Endodermal cell (in vitro differentiated cells): ENCODE data around the gene PCBP3. TPM values are rescaled to one million over a fixed set of nuclear protein-coding genes. Genes with fewer than 3 reads are reported as not detected.

Source experiments
- DNase-seq: peaks from one replicate; pipeline ENCODE4 v3.0.0-alpha.2; 2017
- H3K27ac ChIP-seq: 2 replicates; pipeline ENCODE4 v1.5.1; 2013; ENCODE audit warnings: mild to moderate bottlenecking, low read depth, low read length, moderate library complexity
- H3K27me3 ChIP-seq: 2 replicates; pipeline ENCODE4 v1.6.1; 2013; ENCODE audit warnings: mild to moderate bottlenecking, low read length, moderate library complexity; ENCODE audit not compliant: insufficient read depth, control insufficient read depth, poor library complexity, severe bottlenecking
- H3K36me3 ChIP-seq: 2 replicates; pipeline ENCODE4 v1.7.0; 2013; ENCODE audit warnings: mild to moderate bottlenecking, low read length, moderate library complexity; ENCODE audit not compliant: control insufficient read depth, insufficient read depth
- H3K4me1 ChIP-seq: one replicate; pipeline ENCODE4 v1.7.0; 2013; ENCODE audit warnings: low read length; ENCODE audit not compliant: control insufficient read depth, insufficient read depth
- H3K4me3 ChIP-seq: 2 replicates; pipeline ENCODE4 v1.5.1; 2013; ENCODE audit warnings: mild to moderate bottlenecking, low read length, moderate library complexity
- H3K9ac ChIP-seq: 2 replicates; pipeline ENCODE4 v1.6.1; 2013; ENCODE audit warnings: mild to moderate bottlenecking, low read length, moderate library complexity; ENCODE audit not compliant: poor library complexity, severe bottlenecking; ENCODE audit errors: extremely low read depth
- H3K9me3 ChIP-seq: 2 replicates; pipeline ENCODE4 v1.6.1; 2013; ENCODE audit warnings: mild to moderate bottlenecking, low read length, moderate library complexity; ENCODE audit not compliant: control insufficient read depth
- H3K27ac Mint-ChIP-seq: 2 replicates; pipeline ENCODE4 v1.8.0; 2020; ENCODE audit warnings: mixed read lengths
- H3K27me3 Mint-ChIP-seq: 2 replicates; pipeline ENCODE4 v1.8.0; 2021; ENCODE audit warnings: mild to moderate bottlenecking, mixed read lengths; ENCODE audit not compliant: insufficient read depth
- H3K36me3 Mint-ChIP-seq: 2 replicates; pipeline ENCODE4 v1.8.0; 2020; ENCODE audit warnings: low read depth, mixed read lengths
- H3K4me1 Mint-ChIP-seq: 2 replicates; pipeline ENCODE4 v1.8.0; 2020; ENCODE audit warnings: mixed read lengths
- H3K4me3 Mint-ChIP-seq: 2 replicates; pipeline ENCODE4 v1.8.0; 2020; ENCODE audit warnings: mild to moderate bottlenecking, moderate library complexity, mixed read lengths
- H3K9me3 Mint-ChIP-seq: 2 replicates; pipeline ENCODE4 v1.8.0; 2020; ENCODE audit warnings: mild to moderate bottlenecking, mixed read lengths
- WGBS, 2 experiments: methylation state at CpG; one replicate each; pipeline versions ENCODE4 v1.1.5 to v1.1.7; 2013; ENCODE audit warnings: missing lambda C conversion rate in 2 of 2, mixed read lengths in 1 of 2; ENCODE audit not compliant: insufficient coverage in 1 of 2, insufficient read length in 1 of 2; 5-methylcytosine and 5-hydroxymethylcytosine counted together
- total RNA-seq, 2 donors: library from RNA; stranded (reverse); fragmentation: NEBNext Ultra II Directional in 1 of 2; extraction: Animal tissue kit (Norgen Biotek cat#: 25700) in 1 of 2; gene quantifications; 2 replicates in 1 of 2; 3 replicates in 1 of 2; pipeline ENCODE4 v1.2.1, GENCODE V29; 2021
- TF ChIP-seq, protein P1 (sequence below): fragments of 200-600 bp; sonication (generic); conservative IDR thresholded peaks from 2 replicates; pipeline ENCODE4 v1.5.0; 2021; ENCODE audit warnings: antibody characterized with exemption, mild to moderate bottlenecking

PCBP3 gene
- total RNA-seq, 2 donors from 2014 or later, result 2.1 to 10.6 TPM

DNA sequence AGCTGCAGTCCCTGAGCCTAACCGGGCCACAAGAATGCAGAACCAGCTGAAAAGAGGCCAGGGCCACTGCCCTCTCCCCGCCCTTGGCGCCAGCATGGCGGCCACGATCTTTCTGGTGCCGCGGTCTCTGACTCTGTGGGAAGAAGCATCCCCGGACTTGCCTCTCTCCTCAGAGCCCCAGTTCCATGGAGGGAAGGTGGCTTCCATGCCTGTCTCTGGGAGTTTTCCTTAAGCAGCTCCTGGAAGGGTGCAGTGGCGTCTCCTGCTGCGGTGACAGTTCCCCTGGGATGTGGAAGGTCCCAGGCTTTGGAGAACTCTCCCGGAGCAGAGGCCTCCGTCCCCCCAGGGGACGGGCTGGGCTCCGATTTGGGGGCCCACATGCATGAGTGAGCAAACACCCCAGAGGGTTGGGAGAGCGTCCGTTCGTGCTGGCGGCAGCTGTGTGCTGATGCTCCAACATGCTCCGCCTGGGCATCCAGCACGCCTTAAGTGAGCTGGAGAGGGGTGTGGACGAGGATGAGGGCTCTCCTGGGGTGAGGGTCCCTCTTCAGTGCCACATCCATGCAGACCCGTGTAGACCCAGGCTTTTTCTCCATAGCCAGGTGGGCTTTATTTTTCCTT, 228.2 kb downstream of the PCBP3 start:
- Mint-ChIP-seq H3K4me3 (no peak overlapping the region), H3K27ac (no peak overlapping the region), H3K27me3 (no peaks in the 10 kb centered on the region), H3K9me3 (no peaks in the 10 kb centered on the region), H3K36me3 (no peaks in the 10 kb centered on the region), H3K4me1 (no peaks in the 10 kb centered on the region)
- H3K27ac ChIP-seq, result no peak overlapping the region
- peak; percentile 37 for DNase-seq
- H3K9ac ChIP-seq, result no peak overlapping the region
- H3K36me3 ChIP-seq, result no peaks in the 10 kb centered on the region
- no peaks in the 10 kb centered on the region for H3K27me3 ChIP-seq
- no peak overlapping the region for H3K4me3 ChIP-seq
- H3K9me3 ChIP-seq, result no peaks in the 10 kb centered on the region
- H3K4me1 ChIP-seq, result no peaks in the 10 kb centered on the region
- 88 to 90% methylated on average over 13 to 22 of the region's 22 CpGs for WGBS, 2 experiments
- TF ChIP-seq, protein P1, sequence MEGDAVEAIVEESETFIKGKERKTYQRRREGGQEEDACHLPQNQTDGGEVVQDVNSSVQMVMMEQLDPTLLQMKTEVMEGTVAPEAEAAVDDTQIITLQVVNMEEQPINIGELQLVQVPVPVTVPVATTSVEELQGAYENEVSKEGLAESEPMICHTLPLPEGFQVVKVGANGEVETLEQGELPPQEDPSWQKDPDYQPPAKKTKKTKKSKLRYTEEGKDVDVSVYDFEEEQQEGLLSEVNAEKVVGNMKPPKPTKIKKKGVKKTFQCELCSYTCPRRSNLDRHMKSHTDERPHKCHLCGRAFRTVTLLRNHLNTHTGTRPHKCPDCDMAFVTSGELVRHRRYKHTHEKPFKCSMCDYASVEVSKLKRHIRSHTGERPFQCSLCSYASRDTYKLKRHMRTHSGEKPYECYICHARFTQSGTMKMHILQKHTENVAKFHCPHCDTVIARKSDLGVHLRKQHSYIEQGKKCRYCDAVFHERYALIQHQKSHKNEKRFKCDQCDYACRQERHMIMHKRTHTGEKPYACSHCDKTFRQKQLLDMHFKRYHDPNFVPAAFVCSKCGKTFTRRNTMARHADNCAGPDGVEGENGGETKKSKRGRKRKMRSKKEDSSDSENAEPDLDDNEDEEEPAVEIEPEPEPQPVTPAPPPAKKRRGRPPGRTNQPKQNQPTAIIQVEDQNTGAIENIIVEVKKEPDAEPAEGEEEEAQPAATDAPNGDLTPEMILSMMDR, result no peak

DNA sequence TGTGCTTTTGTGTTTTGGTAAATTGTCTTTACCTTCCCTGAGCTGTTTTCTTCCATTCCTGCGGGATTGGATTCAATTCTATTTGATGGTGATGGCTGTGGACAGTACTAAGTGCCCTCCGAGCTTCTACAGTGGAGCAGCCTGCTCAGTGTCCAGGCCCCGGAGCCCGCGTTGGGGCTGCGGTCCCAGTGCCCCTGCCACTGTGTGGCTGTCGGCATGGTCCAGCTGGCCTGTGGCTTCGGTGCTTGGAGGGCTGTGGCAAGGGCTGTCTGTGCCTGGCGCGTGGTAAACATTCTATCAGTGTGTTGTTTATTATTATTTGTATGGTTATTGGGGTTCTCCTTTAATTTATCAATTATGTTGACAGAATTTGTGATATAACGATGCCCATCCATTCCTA, 228.9 kb downstream of the PCBP3 start:
- Mint-ChIP-seq H3K27me3 (no peaks in the 10 kb centered on the region), H3K36me3 (no peaks in the 10 kb centered on the region), H3K4me1 (no peaks in the 10 kb centered on the region), H3K4me3 (no peak overlapping the region), H3K27ac (no peak overlapping the region), H3K9me3 (no peaks in the 10 kb centered on the region)
- DNase-seq, result no peak
- TF ChIP-seq, protein P1, result no peak
- Histone ChIP-seq H3K4me1 (no peaks in the 10 kb centered on the region), H3K36me3 (no peaks in the 10 kb centered on the region), H3K27ac (no peak overlapping the region), H3K4me3 (no peak overlapping the region), H3K9ac (no peak overlapping the region), H3K9me3 (no peaks in the 10 kb centered on the region), H3K27me3 (no peaks in the 10 kb centered on the region)
- WGBS, 2 experiments, result 92 to 93% methylated on average over 9 to 10 of the region's 11 CpGs

- Mint-ChIP-seq H3K27ac (no peak overlapping the region), H3K4me3 (no peak overlapping the region), H3K4me1 (no peaks in the 10 kb centered on the region), H3K27me3 (no peaks in the 10 kb centered on the region), H3K36me3 (no peaks in the 10 kb centered on the region), H3K9me3 (no peaks in the 10 kb centered on the region)
- Histone ChIP-seq H3K36me3 (no peaks in the 10 kb centered on the region), H3K27ac (no peak overlapping the region), H3K4me3 (no peak overlapping the region), H3K27me3 (no peaks in the 10 kb centered on the region), H3K4me1 (no peaks in the 10 kb centered on the region), H3K9me3 (no peaks in the 10 kb centered on the region), H3K9ac (no peak overlapping the region)
- DNase-seq, result no peak
- TF ChIP-seq, protein P1, result no peak
- whole genome bisulfite sequencing, 2 experiments, result 88 to 97% methylated on average over 3 to 11 of the region's 11 CpGs
These were observed 229.4 kb downstream of the PCBP3 start for GRCh38 chr21:45872902-45873301.
